SK-N-SH (cell line): ENCODE data around the gene SMIM41. TPM values are rescaled to one million over a fixed set of nuclear protein-coding genes. Genes with fewer than 3 reads are reported as not detected.

Experiments
- CTCF ChIA-PET: fragments of 300-600, 350-600 bp; formaldehyde crosslinking; extraction: SDS; loops from one replicate; lab custom pipeline; 2021; lab: Yijun Ruan, JAX
- POLR2A ChIA-PET: fragments of 350-600 bp; sonication (Branson Sonifier 250); formaldehyde crosslinking; extraction: SDS; loops from one replicate; lab custom pipeline; 2020; ENCODE audit warnings: antibody characterized with exemption, inconsistent platforms; lab: Yijun Ruan, JAX
- DNase-seq: peaks from one replicate; pipeline ENCODE4 v3.0.0; 2012
- H2AFZ ChIP-seq: fragments of 200-600 bp; sonication (generic); 2 replicates; pipeline ENCODE4 v1.8.1; 2016; ENCODE audit warnings: antibody characterized with exemption, mild to moderate bottlenecking, low read depth
- H3F3A ChIP-seq: fragments of 200-600 bp; sonication (generic); replicated peaks from 2 replicates; pipeline ENCODE3; 2016; ENCODE audit warnings: antibody characterized with exemption, mild to moderate bottlenecking; ENCODE audit not compliant: insufficient read depth
- H3K27ac ChIP-seq, 2 experiments: fragments of 200-500 bp in 1 of 2; fragments of 200-600 bp in 1 of 2; sonication (Bioruptor generic) in 1 of 2; sonication (generic), shearing (Covaris generic) in 1 of 2; 2 replicates each; pipeline versions ENCODE4 v1.5.1 to v1.6.1; 2014 to 2016; ENCODE audit warnings: low read depth in 2 of 2, inconsistent platforms in 1 of 2, low read length in 1 of 2, mild to moderate bottlenecking in 1 of 2, mixed read lengths in 1 of 2
- H3K27me3 ChIP-seq: fragments of 200-600 bp; sonication (generic), shearing (Covaris generic); 2 replicates; pipeline ENCODE4 v1.6.1; 2016; ENCODE audit warnings: mixed run types; ENCODE audit not compliant: insufficient read depth
- H3K36me3 ChIP-seq, 2 experiments: fragments of 200-500 bp in 1 of 2; fragments of 200-600 bp in 1 of 2; sonication (Bioruptor generic) in 1 of 2; sonication (generic) in 1 of 2; replicated peaks in 1 of 2; 2 replicates each; pipeline versions ENCODE3 to v1.5.1; 2014 to 2016; ENCODE audit warnings: low read length in 1 of 2, mild to moderate bottlenecking in 1 of 2; ENCODE audit not compliant: insufficient read depth in 2 of 2, control insufficient read depth in 1 of 2
- H3K4me1 ChIP-seq, 2 experiments: fragments of 200-500 bp in 1 of 2; fragments of 200-600 bp in 1 of 2; sonication (Bioruptor generic) in 1 of 2; sonication (generic), shearing (Covaris generic) in 1 of 2; 2 replicates each; pipeline versions ENCODE4 v1.5.1 to v1.6.1; 2014 to 2016; ENCODE audit warnings: low read depth in 1 of 2, low read length in 1 of 2, mixed run types in 1 of 2; ENCODE audit not compliant: insufficient read depth in 2 of 2, control insufficient read depth in 1 of 2
- H3K4me2 ChIP-seq: fragments of 200-600 bp; sonication (generic), shearing (Covaris generic); 2 replicates; pipeline ENCODE4 v1.6.1; 2017; ENCODE audit warnings: mixed run types
- H3K4me3 ChIP-seq, 2 experiments: fragments of 200-500 bp in 1 of 2; fragments of 200-600 bp in 1 of 2; sonication (Bioruptor generic) in 1 of 2; sonication (generic), shearing (Covaris generic) in 1 of 2; 2 replicates each; pipeline versions ENCODE4 v1.5.1 to v1.8.1; 2014 to 2016; ENCODE audit warnings: low read depth in 2 of 2, inconsistent platforms in 1 of 2, low read length in 1 of 2, mild to moderate bottlenecking in 1 of 2, mixed read lengths in 1 of 2, moderate library complexity in 1 of 2
- H3K79me2 ChIP-seq: fragments of 200-600 bp; sonication (generic); 2 replicates; pipeline ENCODE4 v1.8.1; 2017; ENCODE audit warnings: mild to moderate bottlenecking; ENCODE audit not compliant: insufficient read depth
- H3K9ac ChIP-seq: fragments of 200-600 bp; sonication (generic); 2 replicates; pipeline ENCODE4 v1.6.1; 2017; ENCODE audit warnings: mixed run types
- H3K9me2 ChIP-seq: fragments of 200-600 bp; sonication (generic); 2 replicates; pipeline ENCODE4 v1.6.1; 2017; ENCODE audit warnings: mixed run types
- H3K9me3 ChIP-seq: fragments of 200-600 bp; sonication (generic); 2 replicates; pipeline ENCODE4 v1.6.1; 2017; ENCODE audit warnings: mixed run types, mild to moderate bottlenecking, moderate library complexity
- H4K20me1 ChIP-seq: fragments of 200-600 bp; sonication (generic); 2 replicates; pipeline ENCODE4 v1.6.1; 2017; ENCODE audit warnings: mild to moderate bottlenecking, mixed run types; ENCODE audit not compliant: insufficient read depth
- GABPA ChIP-seq: IDR thresholded peaks from 2 replicates; pipeline ENCODE4 v1.4.0; 2012; ENCODE audit warnings: low read depth, mild to moderate bottlenecking
- JUND ChIP-seq: IDR thresholded peaks from 2 replicates; pipeline ENCODE4 v1.4.0; 2012
- MAX ChIP-seq: IDR thresholded peaks from 2 replicates; pipeline ENCODE4 v1.4.0; 2012; ENCODE audit warnings: low read depth
- NRF1 ChIP-seq: IDR thresholded peaks from 2 replicates; pipeline ENCODE4 v1.6.1; 2012; ENCODE audit warnings: low read depth, mild to moderate bottlenecking, low read length
- PBX3 ChIP-seq: IDR thresholded peaks from 2 replicates; pipeline ENCODE4; 2012
- RAD21 ChIP-seq: IDR thresholded peaks from 2 replicates; pipeline ENCODE4 v1.6.1; 2012; ENCODE audit warnings: mild to moderate bottlenecking, low read length
- RCOR1 ChIP-seq: fragments of 150-350 bp; IDR thresholded peaks from 2 replicates; pipeline ENCODE4 v1.6.1; 2017; ENCODE audit warnings: antibody characterized with exemption, low read length
- REST ChIP-seq: IDR thresholded peaks from 2 replicates; pipeline ENCODE4 v1.6.1; 2012; ENCODE audit warnings: mild to moderate bottlenecking, low read depth, low read length, moderate library complexity
- RXRA ChIP-seq: IDR thresholded peaks from 2 replicates; pipeline ENCODE4 v1.4.0; 2012; ENCODE audit warnings: low read depth, mild to moderate bottlenecking, borderline replicate concordance
- SIN3A ChIP-seq: IDR thresholded peaks from 2 replicates; pipeline ENCODE4 v1.6.1; 2012; ENCODE audit warnings: low read depth, mild to moderate bottlenecking, low read length, moderate library complexity, borderline replicate concordance
- TAF1 ChIP-seq: IDR thresholded peaks from 2 replicates; pipeline ENCODE4 v1.6.1; 2012; ENCODE audit warnings: low read depth, mild to moderate bottlenecking, low read length, moderate library complexity, borderline replicate concordance
- TCF12 ChIP-seq: IDR thresholded peaks from 2 replicates; pipeline ENCODE4 v1.4.0; 2012
- TEAD4 ChIP-seq: IDR thresholded peaks from 2 replicates; pipeline ENCODE4 v1.4.0; 2012; ENCODE audit warnings: mild to moderate bottlenecking, borderline replicate concordance; ENCODE audit not compliant: insufficient read depth
- ZBTB33 ChIP-seq: IDR thresholded peaks from 2 replicates; pipeline ENCODE4 v1.4.0; 2012; ENCODE audit warnings: low read depth, borderline replicate concordance
- WGBS: methylation state at CpG from one replicate; pipeline ENCODE4 v1.1.6; 2017; ENCODE audit warnings: low lambda C conversion rate; 5-methylcytosine and 5-hydroxymethylcytosine counted together
- polyA plus RNA-seq, 3 experiments: library from polyadenylated mRNA; depleted of rRNA; stranded (reverse); fragments of >200 nt; gene quantifications; 2 replicates each; pipeline ENCODE4 v1.2.3, GENCODE V29; 2012

Gene SMIM41
- polyA plus RNA-seq, 1 of the 3 experiments (the other 2 are of a cell fraction), result not detected

DNA sequence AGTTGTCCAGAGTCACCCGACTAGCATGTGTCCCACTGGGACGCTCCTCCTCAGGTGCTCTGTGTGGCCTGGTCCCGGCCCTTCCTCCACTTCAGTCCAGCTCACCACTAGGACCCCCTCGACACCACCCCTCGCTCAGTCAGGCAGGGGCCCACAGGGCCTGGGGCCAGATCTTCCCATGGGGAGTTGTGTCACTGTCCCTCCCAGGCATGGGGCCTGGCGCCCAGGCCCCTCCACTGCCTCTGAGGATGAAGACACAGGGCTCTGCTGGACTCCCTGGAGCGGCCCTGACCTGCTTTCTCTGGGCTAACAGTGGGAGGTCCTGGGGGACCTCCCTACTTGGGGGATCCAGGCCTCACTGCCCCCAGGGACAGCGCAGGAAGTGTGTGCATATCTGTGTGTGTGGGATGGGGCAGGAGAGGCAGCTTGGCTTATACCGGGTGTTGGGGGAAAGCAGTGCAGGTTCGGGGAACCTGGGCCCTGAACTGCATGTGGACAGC, 68.5 kb downstream of the SMIM41 start (continued):
- no peak for TF ChIP-seq REST
- TF ChIP-seq, all 33 proteins: peak for 0

DNA sequence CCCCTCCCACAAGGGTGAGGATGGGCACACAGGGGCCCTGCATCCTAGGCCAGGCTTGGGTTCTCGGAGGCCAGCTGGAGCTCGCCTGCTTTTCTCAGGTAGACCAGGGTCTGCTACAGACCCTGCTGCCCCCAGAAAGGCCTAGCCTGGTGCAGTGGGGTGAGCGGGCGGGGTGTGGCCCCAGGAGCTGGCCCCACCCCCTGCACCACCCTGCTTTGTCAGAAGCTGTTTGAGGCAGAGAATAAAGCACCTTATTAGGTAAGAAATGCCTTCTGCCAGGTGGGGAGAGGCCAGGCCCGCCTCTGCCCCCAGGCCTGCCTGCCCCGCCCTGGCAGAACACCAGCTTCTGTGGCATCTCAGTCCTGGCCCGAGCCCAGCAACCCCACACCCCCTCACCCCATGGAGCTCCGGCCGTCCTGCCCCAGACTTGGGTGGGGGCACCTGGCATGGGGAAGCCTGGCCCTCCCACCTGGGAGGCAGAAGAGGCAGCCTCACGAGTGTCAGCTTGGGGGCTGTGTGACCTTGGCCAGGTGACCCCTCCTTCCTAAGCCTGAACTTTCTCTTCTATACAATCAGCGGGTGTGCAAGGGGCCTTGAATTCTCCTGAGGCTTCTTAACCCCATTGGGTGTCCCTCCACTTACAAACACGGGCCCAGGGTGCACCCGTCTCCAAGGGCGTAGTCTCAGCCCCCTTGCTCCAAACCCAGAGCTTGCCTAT, 69.1 kb downstream of the SMIM41 start:
- ChIA-PET CTCF (interaction anchor here (0.7 to 4.7 kb wide), 17 partner anchors 8 to 832 kb away, joined by 3 to 25 read pairs (median 4); no protein-coding TSS in a partner anchor), POLR2A (no interaction called here)
- H4K20me1 ChIP-seq, result no peaks in the 10 kb centered on the region
- peak overlapping the region; percentile 69; the same call in 1 of the 2 replicates for H3K4me2 ChIP-seq
- 78% methylated on average over 7 of the region's 14 CpGs for WGBS
- H3K9me3 ChIP-seq, result no peaks in the 10 kb centered on the region
- H3K4me3 ChIP-seq, result no peak overlapping the region
- H3K9ac ChIP-seq, result peak overlapping the region; percentile 93
- H3K9me2 ChIP-seq, result no peaks in the 10 kb centered on the region
- H2AFZ ChIP-seq, result no peak overlapping the region
- no peaks in the 10 kb centered on the region for H3K27me3 ChIP-seq
- peaks cover 18% of the 10 kb centered on the region for H3F3A ChIP-seq
- peak overlapping the region; percentile 34 to 91 for H3K27ac ChIP-seq
- H3K79me2 ChIP-seq, result peaks cover 15% of the 10 kb centered on the region; the same call in 1 of the 2 replicates
- DNase-seq, result no peak
- H3K36me3 ChIP-seq, result no peaks in the 10 kb centered on the region
- peaks cover 14 to 36% of the 10 kb centered on the region in 2 experiments; a peak in 3 of 4 replicates for H3K4me1 ChIP-seq
- no peak for TF ChIP-seq MAX
- TF ChIP-seq GABPA, result no peak
- TF ChIP-seq RCOR1, result no peak
- TF ChIP-seq TCF12, result no peak
- TF ChIP-seq TAF1, result no peak
- TF ChIP-seq NRF1, result no peak

DNA sequence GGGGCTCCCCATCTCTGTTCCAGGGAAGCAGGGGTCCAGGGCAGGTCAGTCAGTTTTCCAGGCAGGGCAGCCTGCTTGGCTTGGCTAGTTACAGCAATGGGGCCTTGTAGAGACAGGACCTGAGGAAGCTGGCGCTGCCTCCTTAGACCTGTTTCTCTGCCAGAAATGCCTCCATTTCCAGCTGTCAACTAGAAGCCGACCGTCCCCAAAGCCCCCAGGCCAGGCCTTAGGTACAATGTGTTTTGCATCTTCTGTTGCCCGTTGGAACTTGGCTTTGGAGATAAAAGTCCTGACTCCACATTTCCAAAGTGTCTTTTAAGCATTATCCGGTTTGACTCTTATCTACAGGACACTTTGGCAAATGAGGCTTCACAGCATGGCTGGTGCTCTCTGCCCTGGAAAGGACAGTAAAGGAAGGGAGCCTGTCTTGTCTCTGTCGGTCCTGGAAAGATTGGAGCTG, 69.7 kb downstream of the SMIM41 start:
- H3K27me3 ChIP-seq, result no peaks in the 10 kb centered on the region
- no peak overlapping the region for H3K4me3 ChIP-seq
- no peak for DNase-seq
- H2AFZ ChIP-seq, result peak overlapping the region; percentile 63
- no peak for TF ChIP-seq TEAD4
- TF ChIP-seq JUND, result no peak
- TF ChIP-seq PBX3, result no peak
- TF ChIP-seq SIN3A, result no peak
- TF ChIP-seq RAD21, result no peak
- no peak for TF ChIP-seq ZBTB33
- TF ChIP-seq TAF1, result no peak
- TF ChIP-seq RXRA, result no peak
- peak overlapping the region; percentile 34 to 91 for H3K27ac ChIP-seq
- H3K36me3 ChIP-seq, result no peaks in the 10 kb centered on the region
- POLR2A ChIA-PET, result no interaction called here
- H4K20me1 ChIP-seq, result no peaks in the 10 kb centered on the region
- no peaks in the 10 kb centered on the region for H3K9me2 ChIP-seq
- CTCF ChIA-PET, result interaction anchor here (0.6 to 4.7 kb wide), 15 partner anchors 8 to 832 kb away, joined by 3 to 25 read pairs (median 4); no protein-coding TSS in a partner anchor
- H3F3A ChIP-seq, result peaks cover 16% of the 10 kb centered on the region
- peak overlapping the region; percentile 93; the same call in 1 of the 2 replicates for H3K9ac ChIP-seq
- peaks cover 14 to 36% of the 10 kb centered on the region in 2 experiments; a peak in 3 of 4 replicates for H3K4me1 ChIP-seq
- no peaks in the 10 kb centered on the region for H3K9me3 ChIP-seq
- H3K79me2 ChIP-seq, result peaks cover 15% of the 10 kb centered on the region; the same call in 1 of the 2 replicates
- H3K4me2 ChIP-seq, result no peak overlapping the region
- WGBS, result 56% methylated on average over 6 of the region's 6 CpGs
